ENCODE data around the gene TPBG. TPM values are rescaled to one million over a fixed set of nuclear protein-coding genes. Genes with fewer than 3 reads are reported as not detected.

TPBG gene
- total and polyA plus RNA-seq, 2 donors from 2014 or later = 5.8 to 30.8 TPM

Other genes with a start within 250 kb of the TPBG start
- 38.4 TPM for gene IBTK, start 116.1 kb upstream of the TPBG start, total RNA-seq
- gene IBTK, start 116.1 kb upstream of the TPBG start, polyA plus RNA-seq (ENCODE audit: insufficient read depth, low read depth, low replicate concordance) = 17.2 TPM

Data from kidney (tissue), 2 donors.